ENCODE measurements around the gene RPRD1B.

The RPRD1B gene

GRCh38 chr20:38059832-38060231 is 26.3 kb downstream of the RPRD1B start:
- Histone ChIP-seq H3K27me3 (ENCODE audit: control insufficient read depth, insufficient read depth, low read length) (no peaks in the 10 kb centered on the region), H3K4me1 (no peaks in the 10 kb centered on the region), H3K4me2 (ENCODE audit: low read length) (no peak overlapping the region), H3K9ac (no peak overlapping the region), H3K36me3 (ENCODE audit: control insufficient read depth, insufficient read depth, low read length) (no peaks in the 10 kb centered on the region), H3K79me2 (peaks cover 8% of the 10 kb centered on the region), H3K4me3 (ENCODE audit: low read depth, low read length) (no peak overlapping the region), H3K9me3 (ENCODE audit: control insufficient read depth, low read length) (no peaks in the 10 kb centered on the region), H3K27ac (no peak overlapping the region), H2AFZ (no peak overlapping the region)
- TF ChIP-seq CTCF (IDR thresholded peaks at IDR 0.05) = no peak

GRCh38 chr20:38060536-38060935 is 27.0 kb downstream of the RPRD1B start:
- Histone ChIP-seq H3K9me3 (ENCODE audit: control insufficient read depth, low read length) (no peaks in the 10 kb centered on the region), H3K4me2 (ENCODE audit: low read length) (no peak overlapping the region), H3K79me2 (peaks cover 8% of the 10 kb centered on the region), H3K4me1 (no peaks in the 10 kb centered on the region), H3K9ac (no peak overlapping the region), H3K27me3 (ENCODE audit: control insufficient read depth, insufficient read depth, low read length) (no peaks in the 10 kb centered on the region), H3K36me3 (ENCODE audit: control insufficient read depth, insufficient read depth, low read length) (no peaks in the 10 kb centered on the region), H3K4me3 (ENCODE audit: low read depth, low read length) (no peak overlapping the region), H3K27ac (no peak overlapping the region), H2AFZ (no peak overlapping the region)
- no peak for TF ChIP-seq CTCF (IDR thresholded peaks at IDR 0.05)

DNA sequence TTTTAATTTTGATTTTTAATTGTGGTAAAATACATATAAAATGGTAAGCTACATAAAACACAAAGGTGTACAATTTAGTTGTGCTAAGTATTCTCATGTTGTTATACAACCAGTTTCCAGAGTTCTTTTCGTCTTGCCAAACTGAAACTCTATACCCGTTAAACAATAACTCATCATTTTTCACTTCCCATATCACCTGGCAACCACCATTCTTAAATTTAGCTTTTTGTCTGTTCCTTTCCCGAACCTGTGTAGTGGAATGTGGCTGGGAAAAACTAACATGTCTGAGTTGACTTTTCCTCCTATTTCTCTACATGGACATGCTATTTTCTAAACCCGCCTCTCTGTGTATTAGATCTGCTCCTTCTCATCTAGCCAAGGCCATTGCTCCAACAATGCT is 27.6 kb downstream of the RPRD1B start:
- TF ChIP-seq CTCF (IDR thresholded peaks at IDR 0.05) = no peak
- no peak overlapping the region for H3K27ac ChIP-seq
- H3K4me1 ChIP-seq = no peaks in the 10 kb centered on the region
- no peak overlapping the region for H3K9ac ChIP-seq
- no peak overlapping the region for H3K4me3 ChIP-seq (ENCODE audit: low read depth, low read length)
- H3K27me3 ChIP-seq (ENCODE audit: control insufficient read depth, insufficient read depth, low read length) = no peaks in the 10 kb centered on the region
- no peak overlapping the region for H3K4me2 ChIP-seq (ENCODE audit: low read length)
- H3K9me3 ChIP-seq (ENCODE audit: control insufficient read depth, low read length) = no peaks in the 10 kb centered on the region
- H2AFZ ChIP-seq = no peak overlapping the region
- H3K79me2 ChIP-seq = peaks cover 8% of the 10 kb centered on the region
- H3K36me3 ChIP-seq (ENCODE audit: control insufficient read depth, insufficient read depth, low read length) = no peaks in the 10 kb centered on the region

DNA sequence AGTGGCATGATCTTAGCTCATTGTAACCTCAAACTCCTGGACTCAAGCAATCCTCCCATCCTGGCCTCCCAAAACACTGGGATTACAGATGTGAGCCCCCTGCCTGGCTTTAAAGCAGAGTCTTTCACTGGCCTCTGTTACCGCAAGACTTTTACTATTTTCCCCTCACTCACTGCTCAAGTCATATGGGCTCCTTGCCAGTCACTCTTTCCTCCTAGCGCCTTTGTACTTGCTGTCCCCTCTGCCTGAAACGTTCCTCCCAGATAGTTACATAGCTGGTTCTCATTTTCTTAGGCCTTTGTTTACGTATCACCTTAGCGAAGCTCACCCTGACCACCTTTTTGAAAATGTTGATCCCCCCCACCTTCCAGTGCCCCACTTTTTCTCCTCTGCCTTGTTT is 29.3 kb downstream of the RPRD1B start:
- H3K4me3 ChIP-seq (ENCODE audit: low read depth, low read length) = no peak overlapping the region
- H3K36me3 ChIP-seq (ENCODE audit: control insufficient read depth, insufficient read depth, low read length) = no peaks in the 10 kb centered on the region
- H2AFZ ChIP-seq = no peak overlapping the region
- H3K4me1 ChIP-seq = no peaks in the 10 kb centered on the region
- H3K9me3 ChIP-seq (ENCODE audit: control insufficient read depth, low read length) = no peaks in the 10 kb centered on the region
- peaks cover 5% of the 10 kb centered on the region for H3K79me2 ChIP-seq
- H3K9ac ChIP-seq = no peak overlapping the region
- H3K27me3 ChIP-seq (ENCODE audit: control insufficient read depth, insufficient read depth, low read length) = no peaks in the 10 kb centered on the region
- TF ChIP-seq CTCF (IDR thresholded peaks at IDR 0.05) = no peak
- H3K27ac ChIP-seq = no peak overlapping the region
- H3K4me2 ChIP-seq (ENCODE audit: low read length) = no peak overlapping the region

GRCh38 chr20:38063911-38064530 is 30.5 kb downstream of the RPRD1B start:
- Histone ChIP-seq H3K27ac (no peak overlapping the region), H3K36me3 (ENCODE audit: control insufficient read depth, insufficient read depth, low read length) (no peaks in the 10 kb centered on the region), H3K79me2 (peaks cover 5% of the 10 kb centered on the region), H3K9me3 (ENCODE audit: control insufficient read depth, low read length) (no peaks in the 10 kb centered on the region), H3K4me2 (ENCODE audit: low read length) (no peak overlapping the region), H3K4me3 (ENCODE audit: low read depth, low read length) (no peak overlapping the region), H3K9ac (no peak overlapping the region), H3K27me3 (ENCODE audit: control insufficient read depth, insufficient read depth, low read length) (no peaks in the 10 kb centered on the region), H2AFZ (no peak overlapping the region), H3K4me1 (no peaks in the 10 kb centered on the region)
- TF ChIP-seq CTCF (IDR thresholded peaks at IDR 0.05) = no peak
